GM12875 (cell line): Measurements from ENCODE around the gene NRSN2.

Source experiments
- H3K4me3 ChIP-seq: one replicate; pipeline ENCODE4 v1.5.1; 2011; ENCODE audit warnings: low read depth, low read length, control low read depth
- CTCF ChIP-seq: IDR thresholded peaks from 2 replicates; pipeline ENCODE4 v1.5.1; 2011; ENCODE audit warnings: low read depth, mild to moderate bottlenecking, control low read depth, inconsistent platforms, low read length, moderate library complexity, borderline replicate concordance; ENCODE audit not compliant: insufficient read depth

The NRSN2 gene

DNA sequence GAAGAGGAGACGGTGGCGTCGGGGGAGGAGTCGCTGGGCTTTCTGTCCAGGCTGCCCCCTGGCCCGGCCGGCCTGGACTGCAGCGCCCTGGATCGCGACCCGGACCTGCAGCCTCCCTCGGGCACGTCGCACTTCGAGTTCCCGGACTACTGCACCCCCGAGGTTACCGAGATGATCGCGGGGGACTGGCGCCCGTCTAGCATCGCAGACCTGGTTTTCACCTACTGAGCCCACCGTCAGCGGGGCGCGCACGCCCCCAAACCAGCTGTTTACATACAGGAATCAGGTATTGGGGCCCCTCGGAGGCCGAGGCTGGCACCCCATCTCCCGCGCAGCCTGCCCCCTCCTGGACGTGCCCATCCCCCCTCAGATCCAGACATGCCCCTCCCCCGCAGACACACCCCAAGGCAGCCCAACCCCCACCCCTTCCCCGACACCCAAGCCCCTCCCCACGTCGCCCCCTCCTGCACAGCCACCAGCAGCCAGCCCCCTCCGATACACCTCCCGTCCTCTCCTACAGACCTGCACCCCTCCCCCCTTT lies 20.2 kb upstream of the NRSN2 start:
- no peak for TF ChIP-seq CTCF
- peak overlapping the region; percentile 61 for H3K4me3 ChIP-seq

GRCh38 chr20:327186-328026 lies 19.5 kb upstream of the NRSN2 start:
- peak overlapping the region; percentile 61 for H3K4me3 ChIP-seq
- no peak for TF ChIP-seq CTCF

- no peak overlapping the region for H3K4me3 ChIP-seq
- no peak for TF ChIP-seq CTCF
Measured at GRCh38 chr20:328027-328974, 18.6 kb upstream of the NRSN2 start.

DNA sequence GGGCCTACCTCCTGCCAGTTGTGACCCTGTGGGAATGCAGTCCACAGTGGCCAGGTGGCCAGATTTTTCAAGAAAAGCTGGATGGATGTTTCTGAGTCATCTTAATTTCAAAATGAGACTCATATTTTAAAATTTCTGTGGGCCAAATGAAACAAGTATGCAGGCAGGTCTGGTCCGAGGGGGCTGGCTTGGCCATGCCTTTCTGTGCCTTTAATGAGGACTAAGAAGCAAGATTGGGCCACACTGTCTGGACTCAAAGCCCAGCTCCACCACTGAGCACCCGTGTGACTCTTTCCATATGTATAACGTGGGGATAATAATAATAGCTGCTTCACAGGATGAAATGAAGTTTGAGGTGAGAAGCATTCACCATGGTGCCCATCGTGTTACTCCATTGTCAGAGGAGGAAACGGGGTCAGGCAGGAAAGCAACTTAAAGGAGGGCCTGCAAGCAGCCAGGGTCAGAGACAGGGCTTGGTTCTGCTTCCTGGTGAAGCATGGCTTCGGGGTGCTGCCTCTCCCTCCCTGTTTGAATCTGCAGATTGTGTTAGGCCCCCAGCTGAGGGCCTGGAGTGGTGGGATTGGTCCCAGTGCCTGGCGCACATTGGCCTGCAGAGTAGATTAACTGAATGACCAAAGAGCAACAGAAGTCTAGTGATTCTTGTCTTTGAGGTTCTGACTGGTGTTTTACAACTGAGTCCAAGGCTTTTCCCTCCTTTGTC lies 17.8 kb upstream of the NRSN2 start:
- TF ChIP-seq CTCF: no peak
- H3K4me3 ChIP-seq: no peak overlapping the region

- H3K4me3 ChIP-seq: no peak overlapping the region
Measured at GRCh38 chr20:329851-330232, 17.1 kb upstream of the NRSN2 start.

More at GRCh38 chr20:329851-330232, 17.1 kb upstream of the NRSN2 start:
- TF ChIP-seq CTCF: no peak
